Measurements from ENCODE around the gene UBE4B.

DNA sequence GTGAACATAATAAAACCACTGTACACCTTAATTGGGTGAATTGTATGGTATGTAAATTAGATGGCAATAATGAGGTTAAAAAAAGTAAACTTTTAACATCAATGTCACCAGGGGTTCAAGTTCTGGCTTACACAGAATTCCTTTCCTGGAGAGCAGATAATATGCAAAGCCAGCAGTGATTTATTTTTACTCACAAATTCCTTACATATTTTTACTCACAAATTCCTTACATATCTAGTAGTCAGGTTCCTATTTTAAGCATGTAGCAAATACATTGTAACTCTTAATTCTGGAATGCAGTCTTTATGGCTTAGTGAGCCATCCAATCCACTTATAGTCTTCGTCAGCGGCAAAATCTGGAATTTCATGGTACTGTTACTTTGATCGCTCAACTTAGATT, 1.3 kb upstream of the UBE4B start:
- TF ChIP-seq, protein P1, sequence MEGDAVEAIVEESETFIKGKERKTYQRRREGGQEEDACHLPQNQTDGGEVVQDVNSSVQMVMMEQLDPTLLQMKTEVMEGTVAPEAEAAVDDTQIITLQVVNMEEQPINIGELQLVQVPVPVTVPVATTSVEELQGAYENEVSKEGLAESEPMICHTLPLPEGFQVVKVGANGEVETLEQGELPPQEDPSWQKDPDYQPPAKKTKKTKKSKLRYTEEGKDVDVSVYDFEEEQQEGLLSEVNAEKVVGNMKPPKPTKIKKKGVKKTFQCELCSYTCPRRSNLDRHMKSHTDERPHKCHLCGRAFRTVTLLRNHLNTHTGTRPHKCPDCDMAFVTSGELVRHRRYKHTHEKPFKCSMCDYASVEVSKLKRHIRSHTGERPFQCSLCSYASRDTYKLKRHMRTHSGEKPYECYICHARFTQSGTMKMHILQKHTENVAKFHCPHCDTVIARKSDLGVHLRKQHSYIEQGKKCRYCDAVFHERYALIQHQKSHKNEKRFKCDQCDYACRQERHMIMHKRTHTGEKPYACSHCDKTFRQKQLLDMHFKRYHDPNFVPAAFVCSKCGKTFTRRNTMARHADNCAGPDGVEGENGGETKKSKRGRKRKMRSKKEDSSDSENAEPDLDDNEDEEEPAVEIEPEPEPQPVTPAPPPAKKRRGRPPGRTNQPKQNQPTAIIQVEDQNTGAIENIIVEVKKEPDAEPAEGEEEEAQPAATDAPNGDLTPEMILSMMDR (IDR thresholded peaks at IDR 0.05; ENCODE audit: borderline replicate concordance, extremely low read depth, low read length, poor library complexity, severe bottlenecking), result no peak
- no peak for TF ChIP-seq EZH2 (IDR thresholded peaks at IDR 0.05; ENCODE audit: borderline replicate concordance, low read depth, low read length, severe bottlenecking)

Data from DND-41 (cell line).